GM12872 (cell line): ENCODE measurements around the gene NOD1.

Source experiments
- CTCF ChIP-seq: IDR thresholded peaks from 3 replicates; pipeline ENCODE4 v1.5.1; 2011; ENCODE audit warnings: low read depth, mild to moderate bottlenecking, low read length, moderate library complexity; ENCODE audit not compliant: insufficient read depth

The NOD1 gene

GRCh38 chr7:30470771-30471170 lies 7.8 kb downstream of the NOD1 start:
- TF ChIP-seq CTCF, result no peak

GRCh38 chr7:30470163-30470770 lies 8.3 kb downstream of the NOD1 start:
- no peak for TF ChIP-seq CTCF

GRCh38 chr7:30469303-30469702 lies 9.3 kb downstream of the NOD1 start:
- no peak for TF ChIP-seq CTCF

GRCh38 chr7:30468791-30469190 lies 9.8 kb downstream of the NOD1 start:
- TF ChIP-seq CTCF, result no peak

GRCh38 chr7:30468041-30468440 lies 10.5 kb downstream of the NOD1 start:
- TF ChIP-seq CTCF, result no peak

GRCh38 chr7:30467271-30467670 lies 11.3 kb downstream of the NOD1 start:
- TF ChIP-seq CTCF, result no peak

- no peak for TF ChIP-seq CTCF
These were observed 12.3 kb downstream of the NOD1 start for GRCh38 chr7:30466266-30466665.
